NOMO-1 treated with dmso at 0.1 percent for 144 hours (cell line): Measurements from ENCODE around the gene LGALS14.
"Not testable (repeated sequence)": the region's sequence is repeated elsewhere in the genome, so short reads cannot be mapped to it uniquely, and the experiment has no call there.

Experiments
- DNase-seq: peaks from one replicate; lab custom pipeline; 2025; ENCODE audit not compliant: unreplicated experiment; lab: John Stamatoyannopoulos, UW

LGALS14 gene, protein sequence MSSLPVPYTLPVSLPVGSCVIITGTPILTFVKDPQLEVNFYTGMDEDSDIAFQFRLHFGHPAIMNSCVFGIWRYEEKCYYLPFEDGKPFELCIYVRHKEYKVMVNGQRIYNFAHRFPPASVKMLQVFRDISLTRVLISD

DNA sequence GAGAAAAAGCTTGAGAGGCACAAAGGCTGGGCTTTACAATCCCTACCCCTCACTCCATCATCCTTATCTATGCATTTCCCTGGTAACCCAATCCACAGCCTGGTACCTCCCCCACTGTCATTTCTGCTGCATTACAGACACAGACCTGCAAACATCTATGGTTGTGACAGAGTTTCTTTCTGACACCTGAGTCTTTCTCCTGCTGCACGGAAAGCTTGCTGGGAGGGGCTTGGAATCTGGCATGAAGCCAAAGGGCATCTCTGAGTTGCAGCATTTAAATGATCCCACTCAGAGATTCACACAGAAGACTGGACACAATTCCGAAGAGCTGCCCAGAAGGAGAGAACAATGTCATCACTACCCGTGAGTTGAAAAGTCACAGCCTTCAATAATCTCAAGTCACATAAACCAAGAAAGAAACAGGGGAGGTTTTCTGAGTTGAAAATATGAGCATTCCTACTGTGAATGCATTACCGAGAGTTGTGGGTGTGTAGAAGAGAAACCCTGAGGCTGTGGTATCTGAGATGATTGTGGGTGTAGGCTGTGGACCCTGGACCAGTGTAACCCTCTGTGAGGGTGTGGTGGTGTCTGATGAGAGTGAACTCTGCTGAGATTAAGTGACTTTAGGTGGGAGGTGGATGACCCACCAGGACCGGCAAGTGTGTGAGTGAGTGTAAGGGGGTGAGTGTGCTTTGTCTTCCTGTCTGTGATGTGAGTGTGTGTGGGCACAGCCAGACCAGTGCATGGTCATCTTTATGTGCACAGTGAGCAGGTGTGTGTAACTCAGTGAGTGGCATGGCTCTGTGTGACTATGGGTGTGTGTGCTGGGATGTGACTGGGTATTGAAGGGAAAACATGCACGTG lies at the start of gene LGALS14:
TSS of gene LGALS14 (plus strand) at position 301 of the 864 bp plus-strand sequence. CDS start at position 349, 48 bp downstream.
- no peak for DNase-seq

DNA sequence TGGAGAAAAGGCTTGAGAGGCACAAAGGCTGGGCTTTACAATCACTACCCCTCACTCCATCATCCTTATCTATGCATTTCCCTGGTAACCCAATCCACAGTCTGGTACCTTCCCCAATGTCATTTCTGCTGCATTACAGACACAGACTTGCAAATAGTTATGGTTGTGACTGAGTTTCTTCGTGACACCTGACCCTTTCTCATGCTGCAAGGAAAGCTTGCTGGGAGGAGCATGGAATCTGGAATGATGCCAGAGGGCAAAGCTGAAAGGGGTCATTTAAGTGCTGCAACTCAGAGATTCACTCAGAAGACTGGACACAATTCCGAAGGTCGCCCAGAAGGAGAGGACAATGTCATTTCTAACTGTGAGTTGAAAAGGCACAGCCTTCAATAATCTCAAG lies 48.7 kb upstream of the LGALS14 start, which contains the start of gene LGALS16:
TSS of gene LGALS16 (plus strand) at position 301 of the 400 bp plus-strand sequence. CDS start at position 350, 49 bp downstream.
- no peak for DNase-seq

DNA sequence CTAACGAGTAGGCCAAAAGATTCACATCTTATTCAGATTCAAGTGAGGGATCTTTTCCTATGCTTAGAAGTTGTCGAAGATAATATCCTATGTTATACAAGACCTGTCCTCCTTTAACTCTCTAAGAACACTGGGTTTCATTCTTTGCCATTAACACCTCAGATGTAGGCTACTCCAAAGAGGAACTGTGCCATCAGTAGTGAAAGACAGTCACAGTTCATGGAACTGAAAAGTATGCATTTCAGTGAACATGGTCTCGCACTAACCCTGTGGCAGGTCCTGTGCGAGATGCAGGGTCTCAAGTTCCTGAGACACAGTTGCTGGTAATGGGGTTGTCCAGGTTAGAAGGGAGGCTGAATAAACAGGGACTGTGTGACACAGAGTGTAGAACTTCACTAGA lies 44.5 kb upstream of the LGALS14 start:
- no peak for DNase-seq

DNA sequence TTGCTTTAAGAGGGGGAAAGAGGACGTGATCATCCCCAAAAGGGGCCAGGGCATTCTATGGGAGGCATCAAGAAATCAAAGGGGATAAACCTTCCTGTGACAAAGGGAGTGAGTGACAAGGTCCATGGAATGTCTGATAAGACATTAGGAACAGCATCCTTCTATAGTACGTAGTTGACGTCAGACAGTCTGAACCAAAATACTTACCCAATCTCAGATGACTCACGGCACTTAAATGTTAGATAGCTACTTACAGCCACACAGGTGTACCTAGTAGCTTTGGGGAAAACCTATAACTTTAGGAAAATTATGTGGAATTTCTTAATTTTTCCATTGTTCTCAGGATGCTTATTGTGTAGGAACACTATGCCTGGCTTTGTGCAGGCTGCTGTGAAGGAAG lies 43.6 kb upstream of the LGALS14 start:
- no peak for DNase-seq

DNA sequence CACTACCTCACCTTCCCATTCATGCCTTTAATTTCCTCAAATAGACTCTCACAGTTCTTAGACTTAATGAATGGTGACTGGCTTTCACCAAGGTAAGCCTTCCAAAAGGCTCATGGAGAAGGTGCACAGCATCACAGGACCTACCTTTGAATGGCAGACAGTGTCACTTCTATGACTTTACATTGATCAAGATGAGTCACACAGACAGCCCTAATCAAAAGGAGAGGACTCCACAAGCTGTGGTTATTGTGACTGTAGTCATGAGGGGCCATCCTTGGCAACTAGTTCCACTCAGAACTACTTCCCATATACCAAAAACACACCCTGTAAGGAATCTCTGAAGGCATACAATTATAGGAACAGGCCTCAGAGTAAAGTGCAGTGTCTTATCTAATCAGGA lies 42.7 kb upstream of the LGALS14 start:
- no peak for DNase-seq

DNA sequence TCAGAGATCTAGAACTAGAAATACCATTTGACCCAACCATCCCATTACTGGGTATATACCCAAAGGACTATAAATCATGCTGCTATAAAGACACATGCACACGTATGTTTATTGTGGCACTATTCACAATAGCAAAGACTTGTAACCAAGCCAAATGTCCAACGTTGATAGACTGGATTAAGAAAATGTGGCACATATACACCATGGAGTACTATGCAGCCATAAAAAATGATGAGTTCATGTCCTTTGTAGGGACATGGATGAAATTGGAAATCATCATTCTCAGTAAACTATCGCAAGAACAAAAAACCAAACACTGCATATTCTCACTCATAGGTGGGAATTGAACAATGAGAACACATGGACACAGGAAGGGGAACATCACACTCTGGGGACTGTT lies 34.4 kb upstream of the LGALS14 start:
- not testable (repeated sequence) for DNase-seq

DNA sequence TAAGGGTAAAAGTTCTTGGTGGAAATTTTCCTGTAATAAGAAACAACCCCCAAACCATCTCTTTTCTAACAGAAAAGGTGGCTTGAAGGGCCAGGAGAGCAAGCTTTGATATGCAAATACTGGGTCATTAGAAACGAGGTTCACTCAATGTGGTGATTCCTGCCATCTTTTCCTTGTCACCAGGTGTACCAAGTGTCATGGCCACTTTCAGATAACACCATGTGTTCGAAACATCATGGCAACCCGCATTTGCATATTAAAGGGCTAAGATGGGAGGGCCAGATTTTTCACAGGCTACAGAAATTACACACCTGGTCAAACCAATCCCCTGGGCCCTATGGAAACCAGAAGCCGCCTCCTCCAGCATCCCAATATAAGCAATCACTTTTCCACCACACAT lies 33.3 kb upstream of the LGALS14 start:
- DNase-seq = no peak

DNA sequence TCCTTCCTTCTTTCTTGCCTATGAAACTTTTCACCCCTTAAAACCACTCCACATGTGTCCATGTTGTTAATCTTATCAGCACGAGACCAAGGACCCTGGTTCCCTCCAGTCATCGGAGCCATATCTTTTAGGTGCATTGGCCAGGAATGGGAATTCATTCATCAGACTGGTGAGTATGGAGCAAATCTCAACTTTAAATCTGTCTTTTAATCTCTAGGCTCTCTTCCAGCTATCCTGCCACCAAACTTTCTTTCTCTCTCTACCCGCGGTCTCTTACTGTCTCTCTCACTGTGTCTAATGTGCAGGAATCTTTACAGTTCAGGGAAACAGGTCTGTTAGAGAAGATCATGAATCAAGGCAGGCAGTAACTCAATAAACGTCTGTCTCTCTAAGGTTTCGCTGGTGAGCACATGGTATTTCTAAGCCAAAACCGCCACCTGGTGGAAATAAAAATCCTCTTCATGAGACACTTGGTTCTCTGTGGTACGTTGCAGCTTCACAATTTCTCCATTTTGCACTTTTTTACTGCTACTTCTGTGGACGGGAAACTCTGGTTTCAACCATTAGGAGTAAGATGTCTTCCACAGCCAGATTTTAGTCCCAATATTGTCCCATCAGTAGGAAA lies 32.4 kb upstream of the LGALS14 start:
- DNase-seq = peak; percentile 43

DNA sequence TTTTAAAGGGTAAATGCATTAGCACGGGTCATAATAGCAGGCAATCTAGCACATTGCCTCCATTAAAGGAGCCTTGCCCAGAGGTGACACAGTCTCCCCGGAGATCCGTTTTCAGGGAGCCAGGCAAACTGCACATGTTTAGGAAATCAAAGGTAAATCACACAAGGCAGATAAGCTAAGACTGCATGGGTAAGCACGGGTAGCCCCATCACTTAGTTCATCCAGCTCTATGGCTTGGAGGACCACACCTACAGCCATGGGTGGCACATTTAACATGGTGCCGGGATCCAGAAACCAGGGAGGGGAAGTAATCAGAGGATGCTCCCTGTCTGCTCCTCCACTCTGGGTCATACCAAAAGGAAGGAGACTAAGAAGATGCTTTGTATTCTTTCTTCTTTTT lies 31.8 kb upstream of the LGALS14 start:
- DNase-seq = no peak

DNA sequence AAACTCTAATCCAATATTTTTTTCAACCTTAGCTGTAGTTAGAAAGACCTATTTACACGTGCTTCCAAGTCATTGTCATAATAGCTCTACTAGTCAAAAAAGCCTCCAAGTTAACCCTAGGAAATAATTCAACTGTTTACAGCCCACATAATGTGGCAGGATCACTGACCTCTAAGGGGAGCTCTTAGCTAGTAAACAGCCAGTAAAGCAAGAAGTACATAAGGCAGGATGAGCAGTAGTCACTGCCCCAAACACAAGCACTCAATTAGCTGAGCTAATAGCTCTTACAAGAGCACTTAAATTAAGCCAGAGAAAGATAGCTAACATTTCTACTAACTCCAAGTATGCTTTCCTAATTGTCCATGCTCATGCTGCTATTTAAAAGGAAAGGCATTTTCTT lies 30.4 kb upstream of the LGALS14 start:
- not testable (repeated sequence) for DNase-seq

DNA sequence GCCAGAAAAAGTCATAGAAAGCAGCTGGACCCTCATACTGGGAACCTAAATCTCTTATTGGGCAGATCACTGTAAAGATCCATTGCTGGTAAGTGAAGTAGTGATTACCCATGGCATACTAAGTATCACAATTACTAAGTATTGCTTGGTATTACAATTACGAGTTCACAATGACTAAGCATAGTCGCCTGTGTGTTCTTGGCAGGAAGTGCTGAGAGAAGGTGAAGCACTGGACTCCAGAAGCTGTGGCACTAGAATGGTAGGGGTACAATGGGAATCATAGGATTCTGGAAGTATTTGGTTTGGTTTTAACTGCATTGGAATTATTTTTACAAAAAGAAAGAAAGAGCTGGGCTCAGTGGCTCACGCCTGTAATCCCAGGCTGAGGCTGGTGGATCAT lies 28.3 kb upstream of the LGALS14 start:
- no peak for DNase-seq

DNA sequence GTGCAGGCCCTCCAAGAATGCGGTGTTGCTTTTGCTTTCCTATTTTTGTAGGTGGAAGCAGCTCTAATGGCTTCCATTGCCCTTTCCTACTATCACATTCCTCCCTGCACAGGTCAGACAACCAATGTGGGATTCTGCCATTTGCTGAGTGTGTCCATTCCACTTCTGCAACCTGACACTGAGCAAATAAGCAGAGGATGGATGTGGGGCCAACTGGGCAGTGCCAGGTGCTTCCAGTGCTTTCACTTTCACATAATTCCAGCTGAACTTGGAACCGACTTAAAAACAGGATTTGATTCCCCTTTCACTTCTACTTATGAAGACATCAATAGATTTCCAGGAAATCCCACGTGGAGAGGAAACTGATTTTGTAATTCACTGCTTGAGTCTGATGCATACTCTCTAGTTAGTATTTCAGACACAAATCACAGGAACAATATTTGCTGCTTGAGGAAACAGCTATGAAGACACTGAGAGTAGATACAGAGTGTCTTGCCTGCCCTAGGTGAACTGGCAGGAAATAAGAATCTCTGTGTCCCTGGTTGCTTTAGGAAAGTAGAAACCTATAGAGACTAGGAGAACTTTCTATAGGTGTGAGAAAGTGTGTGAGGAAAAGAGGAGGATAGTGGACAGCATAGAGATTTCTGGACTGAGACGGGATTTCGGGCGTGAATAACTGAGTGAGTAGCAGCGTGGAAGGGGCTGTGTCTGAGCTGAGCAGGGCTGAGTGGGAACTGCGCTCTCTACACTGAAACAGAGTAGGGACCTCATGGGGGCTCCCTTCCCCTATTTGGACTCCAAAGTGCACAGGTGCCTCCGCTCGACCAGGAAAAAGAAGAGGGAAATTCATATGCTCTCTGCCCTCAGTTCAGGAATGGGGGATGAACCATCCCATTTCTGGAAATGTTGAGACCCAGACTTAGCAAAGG lies 26.1 kb upstream of the LGALS14 start:
- no peak for DNase-seq

DNA sequence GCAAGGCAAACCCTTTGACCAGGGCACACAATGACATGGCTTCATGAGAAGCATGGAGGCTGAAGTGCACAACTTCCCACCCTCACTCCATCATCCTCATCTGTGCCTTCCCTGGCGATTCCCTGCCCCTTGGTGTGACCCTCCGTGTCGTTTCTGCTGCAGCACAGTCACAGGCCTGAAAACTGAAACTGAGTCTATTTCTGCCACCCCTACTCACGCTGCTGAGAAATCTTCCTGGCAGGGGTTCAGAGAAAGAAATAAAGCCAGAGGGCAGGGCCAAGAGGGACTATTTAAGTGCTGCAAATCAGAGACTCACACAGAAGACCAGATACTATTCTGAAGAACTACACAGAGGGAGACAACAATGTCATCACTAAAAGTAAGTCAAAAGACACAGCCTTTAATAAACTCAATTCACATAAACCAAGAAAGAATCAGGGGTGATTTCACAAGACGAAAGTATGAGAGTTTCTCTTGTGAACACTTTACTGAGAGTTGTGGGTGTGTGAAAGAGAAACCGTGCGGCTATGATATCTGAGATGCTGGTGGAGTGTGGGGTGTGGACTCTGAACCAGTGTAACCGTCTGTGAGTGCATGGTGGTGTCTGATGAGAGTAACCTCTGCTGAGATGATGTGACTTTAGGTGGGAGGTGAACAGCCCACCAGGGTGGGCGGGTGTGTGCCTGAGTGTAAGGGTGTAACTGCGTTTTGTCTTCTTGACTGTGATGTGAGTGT lies 25.1 kb upstream of the LGALS14 start:
- no peak for DNase-seq

DNA sequence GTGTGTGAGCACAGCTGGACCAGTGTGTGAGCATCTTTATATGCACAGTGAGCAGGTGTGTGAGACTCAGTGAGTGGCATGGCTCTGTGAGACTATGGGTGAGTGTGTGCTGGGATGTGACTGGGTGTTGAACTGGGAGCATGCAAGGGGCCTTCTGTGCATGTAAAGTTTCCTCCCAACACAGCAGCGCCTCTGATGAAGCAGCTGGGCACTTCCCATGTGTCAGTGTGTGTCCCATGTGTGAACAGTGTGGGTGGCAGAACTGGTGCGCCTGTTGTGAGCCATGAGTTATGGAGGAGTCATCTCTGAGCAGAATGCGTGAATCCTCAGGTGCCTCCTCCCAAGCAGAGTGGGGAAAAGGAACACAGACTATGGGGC lies 24.5 kb upstream of the LGALS14 start:
- no peak for DNase-seq

DNA sequence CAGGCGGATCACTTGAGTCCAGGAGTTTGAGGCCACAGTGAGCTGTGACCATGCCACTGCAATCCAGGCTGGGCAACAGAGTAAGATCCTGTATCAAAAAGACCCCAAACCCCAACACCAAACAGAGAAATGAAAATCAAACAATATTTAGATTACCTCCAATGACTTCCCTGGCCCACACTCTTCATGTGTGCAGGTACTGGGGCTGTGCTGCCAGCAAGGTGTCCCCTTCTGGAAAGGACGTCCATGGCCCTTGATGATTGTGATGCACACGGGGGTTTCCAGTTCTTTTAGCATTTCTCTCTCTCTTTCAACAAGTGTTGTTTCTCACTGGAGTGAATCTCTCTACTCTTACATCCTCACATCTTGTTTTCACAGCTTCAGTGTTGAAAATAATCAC lies 23.7 kb upstream of the LGALS14 start:
- DNase-seq = no peak

DNA sequence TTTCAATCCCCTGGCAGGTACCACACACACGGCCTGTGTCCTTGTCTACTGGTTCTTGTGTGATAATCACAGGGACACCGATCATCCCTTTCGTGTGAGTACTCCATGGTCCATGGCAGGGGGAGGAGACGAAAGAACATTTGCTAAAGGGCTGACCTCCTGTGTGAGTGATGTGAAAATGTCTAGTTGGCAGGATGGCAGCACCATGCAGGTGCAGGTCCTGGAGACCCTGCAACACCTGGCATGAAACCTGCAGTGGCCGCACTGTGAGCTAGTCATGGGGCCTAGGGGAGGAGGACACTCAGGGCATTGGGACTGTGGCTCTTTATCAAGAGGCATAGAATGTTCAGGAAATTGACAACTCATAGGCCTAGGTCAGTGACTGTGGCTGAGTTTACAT lies 22.9 kb upstream of the LGALS14 start:
- no peak for DNase-seq

DNA sequence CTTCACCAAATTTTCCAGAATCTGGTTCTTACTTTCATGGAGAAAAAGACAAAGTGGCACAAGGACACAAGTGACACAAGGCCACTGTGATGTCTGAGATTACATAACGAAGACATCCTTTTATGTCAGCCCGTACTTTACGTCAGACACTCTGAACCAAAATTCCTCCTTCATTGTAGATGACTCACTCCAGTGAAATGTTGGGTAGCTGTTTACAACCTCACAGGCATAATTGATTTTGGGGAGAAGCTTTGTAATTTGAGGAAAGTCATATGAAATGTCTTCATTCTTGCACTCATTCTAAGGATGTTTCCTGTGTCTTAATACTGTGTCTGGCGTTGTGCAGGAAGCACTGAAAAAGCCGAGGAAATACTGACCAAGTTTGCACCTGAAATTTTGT lies 20.0 kb upstream of the LGALS14 start:
- no peak for DNase-seq

DNA sequence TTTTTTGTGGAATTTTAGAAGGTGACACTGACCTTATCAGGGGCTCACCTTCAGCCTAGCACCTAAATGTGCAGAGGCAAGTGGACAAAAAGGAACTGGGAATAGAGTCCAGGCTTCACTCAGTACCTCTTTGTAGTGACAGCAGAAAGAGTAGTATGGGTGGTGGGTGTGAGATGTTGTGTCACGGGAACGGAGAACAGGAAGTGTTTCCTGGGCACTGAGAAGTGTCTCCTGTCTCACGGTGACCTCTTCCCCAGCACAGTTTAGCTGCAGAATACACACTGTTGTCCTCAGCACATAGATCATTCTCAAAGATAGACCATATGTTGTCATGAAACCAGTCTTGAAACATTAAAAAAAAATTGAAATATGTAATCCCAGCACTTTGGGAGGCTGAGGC lies 17.5 kb upstream of the LGALS14 start:
- no peak for DNase-seq

DNA sequence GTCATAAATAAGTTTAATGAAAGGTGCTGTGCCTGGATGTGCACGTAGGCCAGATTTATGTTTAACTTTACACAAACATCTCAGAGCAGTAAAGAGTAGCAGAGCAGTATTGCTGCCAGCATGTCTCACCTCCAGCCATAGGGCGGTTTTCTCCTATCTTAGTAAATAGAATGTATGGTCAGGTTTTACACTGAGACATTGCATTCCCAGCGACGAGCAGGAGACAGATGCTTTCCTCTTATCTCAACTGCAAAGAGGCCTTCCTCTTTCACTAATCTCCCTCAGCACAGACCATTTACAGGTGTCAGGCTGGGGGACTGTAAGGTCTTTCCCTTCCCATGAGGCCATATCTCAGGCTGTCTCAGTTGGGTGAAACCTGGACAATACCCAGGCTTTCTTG lies 15.6 kb upstream of the LGALS14 start:
- DNase-seq = not testable (repeated sequence)

DNA sequence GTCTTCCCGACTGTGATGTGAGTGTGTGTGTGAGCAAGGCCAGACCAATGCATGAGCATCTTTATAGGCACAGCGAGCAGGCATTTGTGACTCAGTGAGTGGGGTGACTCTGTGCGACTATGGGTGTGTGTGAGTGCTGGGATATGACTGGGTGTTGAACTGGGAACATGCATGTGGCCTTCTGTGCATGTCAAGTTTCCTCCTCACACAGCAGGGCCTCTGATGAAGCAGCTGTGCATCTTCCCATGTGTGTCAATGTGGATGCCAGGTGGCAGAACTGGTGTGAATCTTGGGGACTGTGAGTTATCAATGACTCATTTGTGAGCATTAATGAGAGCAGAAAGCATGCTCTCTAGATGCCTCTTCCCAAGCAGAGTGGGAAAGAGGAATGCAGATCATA lies 12.1 kb upstream of the LGALS14 start:
- no peak for DNase-seq
